K562 (cell line): ENCODE data around the gene DAGLA. TPM values are rescaled to one million over a fixed set of nuclear protein-coding genes. Genes with fewer than 3 reads are reported as not detected.

Experiments
- ATAC-seq: fragments of 200-7000 bp; cut with Tn5 transposase; 3 replicates; pipeline ENCODE4 v1.9.1; 2020; ENCODE audit warnings: moderate library complexity
- BruUV-seq: library from RNA; stranded (reverse); fragments of 400-500 nt; replicated peaks from 2 replicates; lab custom pipeline; 2021; lab: Mats Ljungman, UMichigan
- CTCF ChIA-PET: fragments of 300-600 bp; formaldehyde crosslinking; extraction: SDS; loops from one replicate; lab custom pipeline; 2021; ENCODE audit warnings: low intra/inter-chr PET ratio; lab: Yijun Ruan, JAX
- POLR2A ChIA-PET: fragments of 300-600, 350-650 bp; sonication (Branson Sonifier 250); formaldehyde crosslinking; extraction: SDS; loops from one replicate; lab custom pipeline; 2021; ENCODE audit warnings: antibody characterized with exemption, inconsistent platforms; lab: Yijun Ruan, JAX
- DNase-seq, 4 experiments: peaks; one replicate each; pipeline versions ENCODE4 v3.0.0 to v3.0.0-alpha.2; 2011 to 2018; ENCODE audit warnings: low spot score in 3 of 4, mixed read lengths in 3 of 4; ENCODE audit errors: extremely low read depth in 1 of 4
- FAIRE-seq: peaks from 2 replicates; lab custom pipeline; 2011; peaks lifted over from hg19 to GRCh38; lab: Jason Lieb, UNC
- H2AFZ ChIP-seq: 2 replicates; pipeline ENCODE4 v1.6.0; 2011; ENCODE audit warnings: low read depth, low read length, control low read depth, inconsistent platforms
- H3K27ac ChIP-seq: fragments of 200-600 bp; 3 replicates; pipeline ENCODE4 v1.8.0; 2011; ENCODE audit warnings: low read depth, mild to moderate bottlenecking, control low read depth, inconsistent platforms, low read length, moderate library complexity, mixed read lengths; ENCODE audit errors: extremely low read depth
- H3K27me3 ChIP-seq, 2 experiments: fragments of 300-600 bp in 1 of 2; 2 replicates in 1 of 2; 3 replicates in 1 of 2; pipeline versions ENCODE4 v1.6.0 to v1.8.0; 2011; ENCODE audit warnings: inconsistent platforms in 2 of 2, low read length in 2 of 2, mild to moderate bottlenecking in 1 of 2, mixed read lengths in 1 of 2, moderate library complexity in 1 of 2; ENCODE audit not compliant: control insufficient read depth in 2 of 2, insufficient read depth in 2 of 2
- H3K36me3 ChIP-seq: fragments of 300-600 bp; 3 replicates; pipeline ENCODE4 v1.8.0; 2011; ENCODE audit warnings: mild to moderate bottlenecking, low read length, inconsistent platforms; ENCODE audit not compliant: control insufficient read depth, insufficient read depth
- H3K4me1 ChIP-seq, 2 experiments: fragments of 200-600 bp in 1 of 2; replicated peaks in 1 of 2; 2 replicates in 1 of 2; 3 replicates in 1 of 2; pipeline versions ENCODE4 v1.5.1 to v1.8.0; 2011; ENCODE audit warnings: inconsistent platforms in 2 of 2, low read length in 2 of 2, mild to moderate bottlenecking in 1 of 2, mixed read lengths in 1 of 2, moderate library complexity in 1 of 2; ENCODE audit not compliant: control insufficient read depth in 2 of 2, insufficient read depth in 2 of 2
- H3K4me2 ChIP-seq: 2 replicates; pipeline ENCODE4 v1.6.1; 2011; ENCODE audit warnings: low read length, control low read depth, inconsistent platforms, mixed read lengths; ENCODE audit not compliant: insufficient read depth
- H3K4me3 ChIP-seq: fragments of 200-600 bp; sonication (generic), shearing (Covaris generic); 2 replicates; pipeline ENCODE4 v1.5.1; 2016; ENCODE audit warnings: control low read depth, inconsistent platforms
- H3K79me2 ChIP-seq: fragments of 200-600 bp; 3 replicates; pipeline ENCODE4 v1.8.0; 2011; ENCODE audit warnings: low read length, inconsistent platforms; ENCODE audit not compliant: control insufficient read depth, insufficient read depth
- H3K9ac ChIP-seq, 2 experiments: 2 replicates each; pipeline versions ENCODE4 v1.6.0 to v1.6.1; 2011; ENCODE audit warnings: low read depth in 2 of 2, low read length in 2 of 2, control low read depth in 1 of 2, inconsistent platforms in 1 of 2, mild to moderate bottlenecking in 1 of 2, mixed read lengths in 1 of 2; ENCODE audit not compliant: insufficient read depth in 1 of 2
- H3K9me1 ChIP-seq: one replicate; pipeline ENCODE4 v1.6.0; 2011; ENCODE audit warnings: inconsistent platforms, mild to moderate bottlenecking, low read length, moderate library complexity; ENCODE audit not compliant: control insufficient read depth, insufficient read depth
- H3K9me3 ChIP-seq: replicated peaks from 2 replicates; pipeline ENCODE4 v1.5.1; 2011; ENCODE audit warnings: low read depth, low read length, inconsistent platforms; ENCODE audit not compliant: control insufficient read depth, insufficient read depth
- H4K20me1 ChIP-seq: replicated peaks from 2 replicates; pipeline ENCODE4 v1.6.1; 2011; ENCODE audit warnings: low read length, inconsistent platforms, mixed read lengths; ENCODE audit not compliant: control insufficient read depth, insufficient read depth
- NR3C1 ChIP-seq: sonication (generic); formaldehyde crosslinking; IDR thresholded peaks from 2 replicates; pipeline ENCODE4 v1.8.1; 2022; ENCODE audit warnings: missing genetic modification reagents
- RREB1 ChIP-seq: fragments of 250-450 bp; sonication (Bioruptor Pico); IDR thresholded peaks from 2 replicates; pipeline ENCODE4 v1.4.0; 2020
- ZBTB43 ChIP-seq: sonication (generic); formaldehyde crosslinking; IDR thresholded peaks from 2 replicates; pipeline ENCODE4 v1.8.0; 2023; ENCODE audit warnings: mild to moderate bottlenecking, missing genetic modification reagents
- ZFP1 ChIP-seq: fragments of 450-650 bp; formaldehyde crosslinking; IDR thresholded peaks from 2 replicates; pipeline ENCODE4 v1.4.0; 2020; ENCODE audit warnings: mild to moderate bottlenecking, mixed read lengths
- ZNF766 ChIP-seq: fragments of 200-800 bp; sonication (Bioruptor generic); conservative IDR thresholded peaks from 2 replicates; pipeline ENCODE4 v1.6.1; 2016; ENCODE audit warnings: missing genetic modification characterization, missing compliant biosample characterization
- WGBS: fragments of 100-300 bp; shearing (Covaris generic); methylation state at CpG from one replicate; pipeline ENCODE4 v1.1.6; 2016; ENCODE audit warnings: low coverage, mixed read lengths; ENCODE audit not compliant: insufficient coverage; ENCODE audit errors: missing lambda C conversion rate; 5-methylcytosine and 5-hydroxymethylcytosine counted together
- in situ Hi-C: fragments of 300-500 bp; cut with MboI; formaldehyde crosslinking; loops from 4 replicates; pipeline ENCODE4 v1.15.0; 2018; ENCODE audit warnings: inconsistent platforms, mixed read lengths
- intact Hi-C: fragments of 100-400 bp; cut with micrococcal nuclease; formaldehyde crosslinking; loops from 2 replicates; pipeline ENCODE4 v1.14.2; 2022
- polyA plus RNA-seq, 8 experiments: library from polyadenylated mRNA; depleted of rRNA in 4 of 8; stranded (reverse) in 5 of 8; unstranded in 3 of 8; fragments of >200 nt; fragmentation: Nextera tagmentation in 2 of 8; fragmentation: Illumina TruSeq in 1 of 8; extraction: Ambion mirVana in 2 of 8; extraction: Trizol in 1 of 8; gene quantifications; 2 replicates each; pipeline versions ENCODE4 v1.2.1 to v1.2.3, GENCODE V29; 2011 to 2014; ENCODE audit warnings: inconsistent platforms in 1 of 8, missing spikeins in 1 of 8
- total RNA-seq, 7 experiments: library from RNA; depleted of rRNA in 6 of 7; stranded (reverse); fragments of >200 nt in 6 of 7; fragmentation: Illumina TruSeq in 2 of 7; extraction: Trizol in 2 of 7; gene quantifications; 2 replicates each; pipeline versions ENCODE4 v1.2.1 to v1.2.3, GENCODE V29; 2011 to 2021; ENCODE audit warnings: low replicate concordance in 1 of 7

DAGLA gene
- total and polyA plus RNA-seq, 9 of the 15 experiments (the other 6 are each of a cell fraction or from before 2014, with no cell fraction given): 0.03 to 0.16 (median 0.04) TPM; not detected in 4

- no peaks in the 10 kb centered on the region for H3K36me3 ChIP-seq
- TF ChIP-seq ZBTB43 (no peak), NR3C1 (CRISPR knock-in tag) (no peak), RREB1 (CRISPR knock-in tag) (no peak), ZFP1 (CRISPR knock-in tag) (no peak), ZNF766 (CRISPR knock-in tag) (no peak)
These were observed 37.9 kb downstream of the DAGLA start for GRCh38 chr11:61718046-61718531.

More at GRCh38 chr11:61718046-61718531, 37.9 kb downstream of the DAGLA start:
- Histone ChIP-seq H3K9ac (peak overlapping the region in 1 of 2 experiments; percentile 69; a peak in 2 of 4 replicates), H3K79me2 (no peaks in the 10 kb centered on the region), H3K4me1 (peaks cover 0 to 28% of the 10 kb centered on the region in 2 experiments; a peak in 3 of 5 replicates), H3K4me2 (no peak overlapping the region), H3K27me3 (peaks cover 10 to 50% of the 10 kb centered on the region in 2 experiments; a peak in 4 of 5 replicates), H3K9me1 (no peaks in the 10 kb centered on the region), H3K4me3 (no peak overlapping the region), H3K27ac (no peak overlapping the region), H3K9me3 (no peaks in the 10 kb centered on the region), H4K20me1 (no peaks in the 10 kb centered on the region; the same call in 1 of the 2 replicates), H2AFZ (no peak overlapping the region)
- intact Hi-C loops: no loop called here
- ChIA-PET POLR2A (interaction anchor here (0.6 to 1.6 kb wide), 2 partner anchors 14 to 20 kb away, joined by 3 to 5 read pairs; no protein-coding TSS in a partner anchor), CTCF (no interaction called here)
- no TSS peak for BruUV-seq
- FAIRE-seq (no peak), ATAC-seq (no peak; the same call in 2 of the 3 replicates), DNase-seq (no peak)
- WGBS: 4% methylated on average over 6 of the region's 9 CpGs
- in situ Hi-C loops: no loop called here
